Neural crest cell (in vitro differentiated cells): ENCODE measurements around the gene KRTAP4-7. TPM values are rescaled to one million over a fixed set of nuclear protein-coding genes. Genes with fewer than 3 reads are reported as not detected.
"Not testable (repeated sequence)": the region's sequence is repeated elsewhere in the genome, so short reads cannot be mapped to it uniquely, and the experiment has no call there.

Source experiments
- DNase-seq: peaks from one replicate; pipeline ENCODE4 v3.0.0; 2021; ENCODE audit warnings: low read depth, mixed read lengths, low spot score
- H3K27ac Mint-ChIP-seq: one replicate; pipeline ENCODE4 v1.8.0; 2021; ENCODE audit warnings: mild to moderate bottlenecking, mixed read lengths; ENCODE audit not compliant: unreplicated experiment
- H3K27me3 Mint-ChIP-seq: 2 replicates; pipeline ENCODE4 v1.8.0; 2021; ENCODE audit warnings: low read depth, mild to moderate bottlenecking, mixed read lengths
- H3K36me3 Mint-ChIP-seq: 2 replicates; pipeline ENCODE4 v1.8.0; 2021; ENCODE audit warnings: low read depth, mild to moderate bottlenecking, mixed read lengths
- H3K4me1 Mint-ChIP-seq: 2 replicates; pipeline ENCODE4 v1.8.0; 2021; ENCODE audit warnings: mixed read lengths
- H3K4me3 Mint-ChIP-seq: one replicate; pipeline ENCODE4 v1.8.0; 2021; ENCODE audit warnings: mild to moderate bottlenecking, mixed read lengths
- H3K9me3 Mint-ChIP-seq: 2 replicates; pipeline ENCODE4 v1.8.0; 2021; ENCODE audit warnings: mixed read lengths
- total RNA-seq: library from RNA; stranded (reverse); gene quantifications from 2 replicates; pipeline ENCODE4 v1.2.1, GENCODE V29; 2021
- TF ChIP-seq, protein P1 (sequence below): fragments of 200-600 bp; sonication (generic); conservative IDR thresholded peaks from 2 replicates; pipeline ENCODE4 v1.5.0; 2021; ENCODE audit warnings: antibody characterized with exemption, mild to moderate bottlenecking

The KRTAP4-7 gene
- total RNA-seq, 1 donor from 2014 or later = not detected

DNA sequence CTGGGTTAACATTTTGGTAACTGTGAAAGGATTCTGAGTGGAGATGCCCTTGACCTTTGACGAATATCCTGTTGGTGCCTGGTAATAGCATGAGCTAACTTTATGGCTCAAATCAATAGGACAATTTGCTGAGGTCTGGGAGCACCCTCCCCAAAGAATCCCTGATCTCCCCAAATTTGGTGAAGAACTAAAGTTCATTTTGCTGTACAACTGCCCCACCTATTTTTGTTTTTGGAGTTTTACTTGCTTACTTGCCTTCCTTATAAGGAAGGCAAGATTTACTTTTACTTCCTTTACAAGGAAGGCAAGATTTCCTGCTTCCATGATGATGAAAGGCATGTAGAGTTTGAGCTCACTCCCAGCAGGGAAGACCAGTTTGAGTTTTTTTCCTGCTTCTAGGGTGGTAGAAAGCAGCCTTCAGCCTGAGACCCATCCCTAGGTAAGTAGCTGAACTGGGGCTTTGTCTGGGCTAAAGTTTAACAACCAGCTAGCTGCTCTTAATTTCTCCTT is 24.0 kb downstream of the KRTAP4-7 start:
- H3K9me3 Mint-ChIP-seq = peaks cover 5% of the 10 kb centered on the region
- H3K4me3 Mint-ChIP-seq = no peak overlapping the region
- no peaks in the 10 kb centered on the region for H3K4me1 Mint-ChIP-seq
- H3K27ac Mint-ChIP-seq = no peak overlapping the region
- TF ChIP-seq, protein P1, sequence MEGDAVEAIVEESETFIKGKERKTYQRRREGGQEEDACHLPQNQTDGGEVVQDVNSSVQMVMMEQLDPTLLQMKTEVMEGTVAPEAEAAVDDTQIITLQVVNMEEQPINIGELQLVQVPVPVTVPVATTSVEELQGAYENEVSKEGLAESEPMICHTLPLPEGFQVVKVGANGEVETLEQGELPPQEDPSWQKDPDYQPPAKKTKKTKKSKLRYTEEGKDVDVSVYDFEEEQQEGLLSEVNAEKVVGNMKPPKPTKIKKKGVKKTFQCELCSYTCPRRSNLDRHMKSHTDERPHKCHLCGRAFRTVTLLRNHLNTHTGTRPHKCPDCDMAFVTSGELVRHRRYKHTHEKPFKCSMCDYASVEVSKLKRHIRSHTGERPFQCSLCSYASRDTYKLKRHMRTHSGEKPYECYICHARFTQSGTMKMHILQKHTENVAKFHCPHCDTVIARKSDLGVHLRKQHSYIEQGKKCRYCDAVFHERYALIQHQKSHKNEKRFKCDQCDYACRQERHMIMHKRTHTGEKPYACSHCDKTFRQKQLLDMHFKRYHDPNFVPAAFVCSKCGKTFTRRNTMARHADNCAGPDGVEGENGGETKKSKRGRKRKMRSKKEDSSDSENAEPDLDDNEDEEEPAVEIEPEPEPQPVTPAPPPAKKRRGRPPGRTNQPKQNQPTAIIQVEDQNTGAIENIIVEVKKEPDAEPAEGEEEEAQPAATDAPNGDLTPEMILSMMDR = no peak
- no peak for DNase-seq
- H3K27me3 Mint-ChIP-seq = peaks cover 12% of the 10 kb centered on the region
- H3K36me3 Mint-ChIP-seq = peaks cover 3% of the 10 kb centered on the region

GRCh38 chr17:41108728-41109386 is 24.9 kb downstream of the KRTAP4-7 start:
- H3K36me3 Mint-ChIP-seq, DNase-seq, H3K9me3 Mint-ChIP-seq, H3K4me3 Mint-ChIP-seq, H3K4me1 Mint-ChIP-seq, H3K27me3 Mint-ChIP-seq, H3K27ac Mint-ChIP-seq: not testable (repeated sequence)

DNA sequence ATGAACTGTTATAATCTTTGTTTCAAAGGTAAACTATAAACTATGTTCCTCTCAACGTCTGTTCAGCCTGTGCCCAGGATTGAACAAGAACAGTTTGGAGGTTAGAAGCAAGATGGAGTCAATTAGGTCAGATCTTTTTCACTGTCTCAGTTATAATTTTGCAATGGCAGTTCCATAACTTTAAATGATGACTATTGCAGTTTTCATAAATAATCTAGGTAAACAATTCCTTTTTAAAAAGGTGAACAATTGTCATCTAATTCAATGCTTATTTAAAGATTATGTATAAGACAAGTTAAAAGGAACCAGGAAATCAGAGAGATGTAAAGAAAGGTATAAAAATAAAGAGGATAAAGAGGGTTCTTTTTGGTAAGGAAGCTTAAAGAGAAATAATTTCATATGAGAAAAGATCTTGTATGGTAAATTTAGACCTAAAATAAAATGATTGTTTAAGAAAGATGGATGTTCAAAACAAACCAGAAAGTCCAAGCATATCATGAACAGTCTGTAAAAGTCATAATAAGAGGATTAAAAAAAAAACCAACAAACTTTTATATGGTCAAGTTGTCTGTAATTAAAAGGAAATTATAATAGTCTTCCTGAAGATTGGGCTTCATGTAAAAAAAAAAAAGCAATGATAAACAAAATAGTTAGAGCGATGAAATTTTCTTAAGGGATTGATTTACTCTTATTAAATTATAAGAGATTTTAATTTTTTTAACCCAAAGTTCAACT is 27.4 kb downstream of the KRTAP4-7 start:
- peaks cover 11% of the 10 kb centered on the region for H3K27me3 Mint-ChIP-seq
- no peaks in the 10 kb centered on the region for H3K4me1 Mint-ChIP-seq
- peaks cover 3% of the 10 kb centered on the region for H3K36me3 Mint-ChIP-seq
- no peak overlapping the region for H3K27ac Mint-ChIP-seq
- TF ChIP-seq, protein P1 = no peak
- H3K4me3 Mint-ChIP-seq = no peak overlapping the region
- DNase-seq = no peak
- H3K9me3 Mint-ChIP-seq = peaks cover 5% of the 10 kb centered on the region

GRCh38 chr17:41116297-41116696 is 32.3 kb downstream of the KRTAP4-7 start:
- Mint-ChIP-seq H3K4me1 (no peaks in the 10 kb centered on the region), H3K36me3 (no peaks in the 10 kb centered on the region), H3K27ac (no peak overlapping the region), H3K9me3 (no peaks in the 10 kb centered on the region), H3K4me3 (no peak overlapping the region), H3K27me3 (peaks cover 26% of the 10 kb centered on the region)
- DNase-seq = no peak
- TF ChIP-seq, protein P1 = no peak

GRCh38 chr17:41117846-41118386 is 34.0 kb downstream of the KRTAP4-7 start, which contains the start of gene KRTAP4-11:
Gene KRTAP4-11, minus strand, starts transcription at chr17:41118373. Its CDS starts 58 bp downstream, at chr17:41118315.
- peaks cover 35% of the 10 kb centered on the region for H3K27me3 Mint-ChIP-seq
- not testable (repeated sequence) for DNase-seq, H3K36me3 Mint-ChIP-seq, H3K4me1 Mint-ChIP-seq, H3K27ac Mint-ChIP-seq, H3K4me3 Mint-ChIP-seq, H3K9me3 Mint-ChIP-seq

DNA sequence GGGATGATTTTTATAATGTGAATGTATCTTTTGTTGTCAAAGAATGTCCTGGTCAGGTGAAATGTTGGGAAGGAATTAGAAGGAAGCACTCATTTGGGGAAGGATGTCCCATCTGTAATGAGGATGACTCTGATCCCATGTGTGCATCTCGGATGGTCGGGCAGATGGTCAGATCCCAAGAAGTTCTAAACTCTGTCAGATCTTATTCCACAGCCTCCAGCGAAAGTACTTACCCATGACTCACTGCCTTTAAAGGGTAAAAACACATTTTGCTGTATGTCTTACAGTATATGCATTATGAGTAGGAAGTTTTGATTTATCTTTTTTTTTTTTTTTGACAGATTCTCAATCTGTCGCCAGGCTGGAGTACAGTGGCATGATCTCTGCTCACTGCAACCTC is 34.8 kb downstream of the KRTAP4-7 start:
- Mint-ChIP-seq H3K4me3 (no peak overlapping the region), H3K9me3 (no peaks in the 10 kb centered on the region), H3K27ac (no peak overlapping the region), H3K36me3 (no peaks in the 10 kb centered on the region), H3K4me1 (no peaks in the 10 kb centered on the region), H3K27me3 (peaks cover 40% of the 10 kb centered on the region)
- DNase-seq = no peak
- TF ChIP-seq, protein P1 = no peak

GRCh38 chr17:41119696-41120690 is 36.0 kb downstream of the KRTAP4-7 start:
- not testable (repeated sequence) for DNase-seq, H3K4me3 Mint-ChIP-seq, H3K36me3 Mint-ChIP-seq, H3K4me1 Mint-ChIP-seq, H3K27ac Mint-ChIP-seq, H3K9me3 Mint-ChIP-seq
- H3K27me3 Mint-ChIP-seq = peaks cover 44% of the 10 kb centered on the region
